Vagina (tissue), 2 donors: ENCODE results near the gene MYLK4. TPM values are rescaled to one million over a fixed set of nuclear protein-coding genes. Genes with fewer than 3 reads are reported as not detected.

Experiments used
- DNase-seq, 2 donors: peaks; one replicate each; pipeline ENCODE4 v3.0.0-alpha.2; 2017; ENCODE audit errors: extremely low spot score in 2 of 2
- H3K27ac ChIP-seq: fragments of 200-600 bp; sonication (generic); one replicate; pipeline ENCODE4 v1.5.1; 2019
- H3K27me3 ChIP-seq: fragments of 200-600 bp; sonication (generic); one replicate; pipeline ENCODE4 v1.5.1; 2019
- H3K36me3 ChIP-seq, 2 donors: fragments of 200-600 bp; sonication (generic); one replicate each; pipeline ENCODE4 v1.5.1; 2017 to 2019
- H3K4me1 ChIP-seq: fragments of 200-600 bp; sonication (generic); one replicate; pipeline ENCODE4 v1.5.1; 2019
- H3K4me3 ChIP-seq, 2 donors: fragments of 200-600 bp; sonication (generic); 1 replicate in 1 of 2; 2 replicates in 1 of 2; pipeline ENCODE4 v1.5.1; 2016 to 2019
- H3K9me3 ChIP-seq: fragments of 200-600 bp; sonication (generic); one replicate; pipeline ENCODE4 v1.5.1; 2019
- CTCF ChIP-seq, 3 experiments: fragments of 450-650 bp in 2 of 3; fragments of 200-600 bp in 1 of 3; sonication (generic) in 1 of 3; IDR thresholded peaks; one replicate each; pipeline ENCODE4 v1.5.1; 2017 to 2019; ENCODE audit warnings: antibody characterized with exemption in 3 of 3, mild to moderate bottlenecking in 2 of 3, moderate library complexity in 2 of 3
- POLR2A ChIP-seq, 2 donors: fragments of 450-650 bp; IDR thresholded peaks; one replicate each; pipeline ENCODE4 v1.6.1; 2017; ENCODE audit warnings: antibody characterized with exemption in 2 of 2, mild to moderate bottlenecking in 2 of 2, moderate library complexity in 2 of 2
- POLR2AphosphoS5 ChIP-seq, 2 donors: sonication (generic); formaldehyde crosslinking; IDR thresholded peaks; one replicate each; pipeline ENCODE4 v1.9.0; 2017; ENCODE audit warnings: antibody characterized with exemption in 2 of 2, mild to moderate bottlenecking in 2 of 2, low read depth in 1 of 2; ENCODE audit not compliant: insufficient read depth in 1 of 2
- intact Hi-C: fragments of 100-400 bp; cut with DNase I; formaldehyde crosslinking; loops from one replicate; pipeline ENCODE4 v1.15.1; 2023
- total RNA-seq: library from RNA; depleted of rRNA; stranded (reverse); fragments of >200 nt; gene quantifications from one replicate; pipeline ENCODE4 v1.2.3, GENCODE V29; 2016

Gene MYLK4
- total RNA-seq, 1 donor from 2014 or later = 0.74 TPM

- intact Hi-C loops = no loop called here
- Histone ChIP-seq H3K4me3 (no peak overlapping the region), H3K27me3 (no peaks in the 10 kb centered on the region), H3K36me3 (no peaks in the 10 kb centered on the region), H3K9me3 (no peaks in the 10 kb centered on the region), H3K4me1 (no peaks in the 10 kb centered on the region), H3K27ac (no peak overlapping the region)
- DNase-seq = no peak
- TF ChIP-seq POLR2A (IDR thresholded peaks at IDR 0.05) (no peak), POLR2AphosphoS5 (IDR thresholded peaks at IDR 0.05; ENCODE audit: insufficient read depth in 1 of 2, low read depth in 1 of 2) (no peak), CTCF (IDR thresholded peaks at IDR 0.05) (no peak)
Observed at GRCh38 chr6:2666906-2667575, 83.7 kb downstream of the MYLK4 start.

- Histone ChIP-seq H3K4me1 (no peaks in the 10 kb centered on the region), H3K9me3 (no peaks in the 10 kb centered on the region), H3K27me3 (no peaks in the 10 kb centered on the region), H3K36me3 (no peaks in the 10 kb centered on the region), H3K4me3 (no peak overlapping the region), H3K27ac (no peak overlapping the region)
- DNase-seq = no peak
- intact Hi-C loops = no loop called here
- TF ChIP-seq CTCF (IDR thresholded peaks at IDR 0.05) = no peak
- TF ChIP-seq POLR2AphosphoS5 (IDR thresholded peaks at IDR 0.05; ENCODE audit: insufficient read depth in 1 of 2, low read depth in 1 of 2) = no peak
Observed at GRCh38 chr6:2665146-2666070, 85.3 kb downstream of the MYLK4 start.

- no peak for DNase-seq
- no peaks in the 10 kb centered on the region for H3K36me3 ChIP-seq
- intact Hi-C loops = no loop called here
- H3K9me3 ChIP-seq = no peaks in the 10 kb centered on the region
- H3K4me1 ChIP-seq = no peaks in the 10 kb centered on the region
- TF ChIP-seq CTCF (IDR thresholded peaks at IDR 0.05) (no peak), POLR2AphosphoS5 (IDR thresholded peaks at IDR 0.05; ENCODE audit: insufficient read depth in 1 of 2, low read depth in 1 of 2) (no peak), POLR2A (IDR thresholded peaks at IDR 0.05) (no peak)
- H3K27me3 ChIP-seq = no peaks in the 10 kb centered on the region
- no peak overlapping the region for H3K4me3 ChIP-seq
- H3K27ac ChIP-seq = no peak overlapping the region
Observed at GRCh38 chr6:2663123-2663522, 87.6 kb downstream of the MYLK4 start.

- H3K4me1 ChIP-seq = no peaks in the 10 kb centered on the region
- no peak for TF ChIP-seq CTCF (IDR thresholded peaks at IDR 0.05)
- no peak for TF ChIP-seq POLR2A (IDR thresholded peaks at IDR 0.05)
- TF ChIP-seq POLR2AphosphoS5 (IDR thresholded peaks at IDR 0.05; ENCODE audit: insufficient read depth in 1 of 2, low read depth in 1 of 2) = no peak
- intact Hi-C loops = no loop called here
Observed at GRCh38 chr6:2661651-2662050, 89.1 kb downstream of the MYLK4 start.

GRCh38 chr6:2659882-2660281 lies 90.8 kb downstream of the MYLK4 start:
- intact Hi-C loops = no loop called here
- Histone ChIP-seq H3K27ac (no peak overlapping the region), H3K4me3 (no peak overlapping the region), H3K27me3 (no peaks in the 10 kb centered on the region), H3K4me1 (no peaks in the 10 kb centered on the region), H3K9me3 (no peaks in the 10 kb centered on the region), H3K36me3 (no peaks in the 10 kb centered on the region)
- TF ChIP-seq POLR2AphosphoS5 (IDR thresholded peaks at IDR 0.05; ENCODE audit: insufficient read depth in 1 of 2, low read depth in 1 of 2) (no peak), POLR2A (IDR thresholded peaks at IDR 0.05) (no peak), CTCF (IDR thresholded peaks at IDR 0.05) (no peak)
- DNase-seq = no peak

More at GRCh38 chr6:2661651-2662050, 89.1 kb downstream of the MYLK4 start:
- no peak for DNase-seq
- Histone ChIP-seq H3K36me3 (no peaks in the 10 kb centered on the region), H3K27ac (no peak overlapping the region), H3K4me3 (no peak overlapping the region), H3K27me3 (no peaks in the 10 kb centered on the region), H3K9me3 (no peaks in the 10 kb centered on the region)
